Hepatocyte (in vitro differentiated cells): Measurements from ENCODE around the gene SERPINB1.

Experiments used
- EZH2phosphoT487 ChIP-seq: fragments of 200-600 bp; sonication (generic); IDR thresholded peaks from one replicate; pipeline ENCODE4 v1.6.1; 2018; ENCODE audit warnings: antibody characterized with exemption, mild to moderate bottlenecking, low read depth, moderate library complexity; ENCODE audit not compliant: unreplicated experiment, severe bottlenecking
- TF ChIP-seq, protein P1 (sequence below): fragments of 200-600 bp; sonication (generic); IDR thresholded peaks from 2 replicates; pipeline ENCODE4 v1.5.1; 2016; ENCODE audit warnings: antibody characterized with exemption, mild to moderate bottlenecking; ENCODE audit not compliant: poor library complexity

DNA sequence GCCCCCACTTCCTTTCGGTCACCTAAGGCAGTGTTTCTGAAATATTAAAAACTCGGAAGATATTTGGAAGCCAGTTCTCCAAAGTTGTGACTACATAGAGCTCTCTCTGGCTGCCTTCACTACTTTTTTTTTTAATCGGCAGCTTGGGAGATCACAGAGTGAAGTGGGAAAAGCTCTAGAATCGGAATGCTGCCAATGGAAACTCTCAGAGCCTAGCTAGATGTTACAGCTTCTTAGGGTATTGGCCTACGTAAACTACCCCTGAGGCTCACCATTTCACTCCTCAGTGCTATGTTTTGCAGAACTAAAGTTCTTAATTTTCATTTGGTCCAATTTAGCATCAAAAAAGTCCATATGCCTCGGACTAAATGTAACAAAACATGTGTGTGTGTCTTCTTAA is 14.5 kb downstream of the SERPINB1 start:
- TF ChIP-seq, protein P1, sequence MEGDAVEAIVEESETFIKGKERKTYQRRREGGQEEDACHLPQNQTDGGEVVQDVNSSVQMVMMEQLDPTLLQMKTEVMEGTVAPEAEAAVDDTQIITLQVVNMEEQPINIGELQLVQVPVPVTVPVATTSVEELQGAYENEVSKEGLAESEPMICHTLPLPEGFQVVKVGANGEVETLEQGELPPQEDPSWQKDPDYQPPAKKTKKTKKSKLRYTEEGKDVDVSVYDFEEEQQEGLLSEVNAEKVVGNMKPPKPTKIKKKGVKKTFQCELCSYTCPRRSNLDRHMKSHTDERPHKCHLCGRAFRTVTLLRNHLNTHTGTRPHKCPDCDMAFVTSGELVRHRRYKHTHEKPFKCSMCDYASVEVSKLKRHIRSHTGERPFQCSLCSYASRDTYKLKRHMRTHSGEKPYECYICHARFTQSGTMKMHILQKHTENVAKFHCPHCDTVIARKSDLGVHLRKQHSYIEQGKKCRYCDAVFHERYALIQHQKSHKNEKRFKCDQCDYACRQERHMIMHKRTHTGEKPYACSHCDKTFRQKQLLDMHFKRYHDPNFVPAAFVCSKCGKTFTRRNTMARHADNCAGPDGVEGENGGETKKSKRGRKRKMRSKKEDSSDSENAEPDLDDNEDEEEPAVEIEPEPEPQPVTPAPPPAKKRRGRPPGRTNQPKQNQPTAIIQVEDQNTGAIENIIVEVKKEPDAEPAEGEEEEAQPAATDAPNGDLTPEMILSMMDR: no peak
- no peak for TF ChIP-seq EZH2phosphoT487
